Small intestine (tissue), 7 donors: Measurements from ENCODE around the gene ZNF142. TPM values are rescaled to one million over a fixed set of nuclear protein-coding genes. Genes with fewer than 3 reads are reported as not detected.
"Not testable (repeated sequence)": the region's sequence is repeated elsewhere in the genome, so short reads cannot be mapped to it uniquely, and the experiment has no call there.

Experiments used
- DNase-seq, 2 donors: peaks; one replicate each; pipeline versions ENCODE4 v3.0.0 to v3.0.0-alpha.2; 2013
- FAIRE-seq: peaks from 2 replicates; lab custom pipeline; 2012; peaks lifted over from hg19 to GRCh38; lab: Jason Lieb, UNC
- H3K27ac ChIP-seq, 3 donors: one replicate each; pipeline ENCODE4 v1.5.1; 2013; ENCODE audit warnings: low read length in 2 of 3, mild to moderate bottlenecking in 2 of 3, control low read depth in 1 of 3, inconsistent platforms in 1 of 3, low read depth in 1 of 3, moderate library complexity in 1 of 3
- H3K27me3 ChIP-seq, 3 donors: one replicate each; pipeline ENCODE4 v1.6.1; 2013; ENCODE audit warnings: low read length in 3 of 3, inconsistent platforms in 1 of 3; ENCODE audit not compliant: control insufficient read depth in 3 of 3, insufficient read depth in 3 of 3
- H3K36me3 ChIP-seq, 3 donors: one replicate each; pipeline ENCODE4 v1.6.1; 2013; ENCODE audit warnings: low read length in 3 of 3, inconsistent platforms in 1 of 3, low read depth in 1 of 3, mild to moderate bottlenecking in 1 of 3, moderate library complexity in 1 of 3; ENCODE audit not compliant: control insufficient read depth in 3 of 3, insufficient read depth in 2 of 3
- H3K4me1 ChIP-seq, 3 donors: one replicate each; pipeline ENCODE4 v1.6.1; 2013; ENCODE audit warnings: low read length in 2 of 3, inconsistent platforms in 1 of 3, low read depth in 1 of 3, mild to moderate bottlenecking in 1 of 3, moderate library complexity in 1 of 3; ENCODE audit not compliant: control insufficient read depth in 3 of 3, insufficient read depth in 2 of 3
- H3K4me3 ChIP-seq, 3 donors: one replicate each; pipeline ENCODE4 v1.5.1; 2013; ENCODE audit warnings: low read length in 3 of 3, control low read depth in 1 of 3, inconsistent platforms in 1 of 3, low read depth in 1 of 3, mild to moderate bottlenecking in 1 of 3, moderate library complexity in 1 of 3
- H3K9me3 ChIP-seq, 2 donors: one replicate each; pipeline ENCODE4 v1.6.1; 2013; ENCODE audit warnings: low read depth in 1 of 2, low read length in 1 of 2; ENCODE audit not compliant: control insufficient read depth in 2 of 2, insufficient read depth in 1 of 2
- WGBS, 3 donors: extraction: QIAGEN DNeasy Blood & Tissue Kit; methylation state at CpG; one replicate each; pipeline ENCODE4 v1.1.7; 2013; 5-methylcytosine and 5-hydroxymethylcytosine counted together
- polyA plus RNA-seq, 4 donors: library from polyadenylated mRNA; stranded (reverse) in 3 of 4; unstranded in 1 of 4; fragments of 200-250 nt in 3 of 4; fragments of 120-200 nt in 1 of 4; gene quantifications; one replicate each; pipeline versions ENCODE4 v1.2.1 to v1.2.3, GENCODE V29; 2013
- donor health status: healthy with polysubstance abuse.
- donor health status: control.
- donor health status: control.
- donor health status: Bipolar disorder and iron deficiency.
- donor health status: healthy.

Gene ZNF142
- polyA plus RNA-seq, 4 donors = 3.0 to 12.6 (median 5.1) TPM

DNA sequence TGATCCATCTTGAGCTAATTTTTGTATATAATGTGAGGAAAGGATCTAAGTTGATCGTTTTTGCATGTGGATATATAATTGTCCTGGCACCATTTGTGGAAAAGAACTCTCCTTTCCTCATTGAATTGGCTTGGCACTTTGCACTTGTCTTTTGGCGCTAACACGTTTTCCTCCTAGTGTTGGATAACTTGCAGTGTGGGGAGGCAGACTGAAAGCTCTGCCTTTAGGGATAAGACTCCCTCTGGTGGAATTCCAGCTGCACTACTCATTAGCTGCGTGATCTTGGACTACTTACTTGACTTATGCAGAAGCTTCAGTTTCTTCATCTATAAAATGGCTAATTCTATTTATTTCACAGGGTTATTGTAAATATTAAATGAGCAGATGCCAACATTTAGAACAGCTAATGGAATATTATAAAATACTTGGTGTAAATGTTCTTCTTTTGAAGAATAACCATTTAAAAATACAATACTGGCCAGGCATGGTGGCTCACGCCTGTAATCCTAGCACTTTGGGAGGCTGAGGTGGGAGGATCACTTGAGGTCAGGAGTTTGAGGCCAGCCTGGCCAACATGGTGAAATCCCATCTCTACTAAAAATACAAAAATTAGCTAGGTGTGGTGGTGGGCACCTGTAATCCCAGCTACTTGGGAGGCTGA lies 28.1 kb upstream of the ZNF142 start:
- WGBS, 3 donors = 20 to 30% (median 24%) methylated on average over 5 of the region's 5 CpGs
- not testable (repeated sequence) for H3K4me3 ChIP-seq, H3K9me3 ChIP-seq, H3K27ac ChIP-seq, H3K27me3 ChIP-seq, H3K4me1 ChIP-seq, FAIRE-seq
- peak; percentile 77 to 84 for DNase-seq
- H3K36me3 ChIP-seq = peaks cover 7 to 28% (median 8%) of the 10 kb centered on the region in 3 donors

- FAIRE-seq (no peak), DNase-seq (no peak)
- Histone ChIP-seq H3K27me3 (no peaks in the 10 kb centered on the region), H3K27ac (no peak overlapping the region), H3K36me3 (peaks cover 0 to 30% (median 3%) of the 10 kb centered on the region in 3 donors), H3K4me3 (no peak overlapping the region), H3K4me1 (no peaks in the 10 kb centered on the region), H3K9me3 (no peaks in the 10 kb centered on the region)
- WGBS, 3 donors = 80 to 85% (median 81%) methylated on average over 3 of the region's 3 CpGs
These were observed 20.6 kb upstream of the ZNF142 start for GRCh38 chr2:218680061-218680460.

DNA sequence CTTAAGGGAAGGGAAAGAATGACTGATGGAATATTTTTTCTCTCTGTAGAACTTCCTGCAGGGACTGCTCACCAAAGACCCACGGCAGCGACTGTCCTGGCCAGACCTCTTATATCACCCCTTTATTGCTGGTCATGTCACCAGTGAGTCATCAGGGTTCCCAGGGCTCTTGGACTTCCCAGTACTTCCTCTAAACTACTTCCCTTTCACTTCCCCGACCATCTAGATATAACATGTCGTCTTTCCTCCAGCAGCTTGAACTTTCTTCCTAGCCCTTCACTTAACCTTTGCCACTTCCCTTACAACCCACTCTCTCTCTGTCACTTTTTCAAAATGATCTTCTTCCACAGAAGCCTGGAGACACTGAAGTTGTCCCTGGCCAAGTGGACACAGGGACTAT lies 19.7 kb upstream of the ZNF142 start:
- no peak overlapping the region for H3K27ac ChIP-seq

DNA sequence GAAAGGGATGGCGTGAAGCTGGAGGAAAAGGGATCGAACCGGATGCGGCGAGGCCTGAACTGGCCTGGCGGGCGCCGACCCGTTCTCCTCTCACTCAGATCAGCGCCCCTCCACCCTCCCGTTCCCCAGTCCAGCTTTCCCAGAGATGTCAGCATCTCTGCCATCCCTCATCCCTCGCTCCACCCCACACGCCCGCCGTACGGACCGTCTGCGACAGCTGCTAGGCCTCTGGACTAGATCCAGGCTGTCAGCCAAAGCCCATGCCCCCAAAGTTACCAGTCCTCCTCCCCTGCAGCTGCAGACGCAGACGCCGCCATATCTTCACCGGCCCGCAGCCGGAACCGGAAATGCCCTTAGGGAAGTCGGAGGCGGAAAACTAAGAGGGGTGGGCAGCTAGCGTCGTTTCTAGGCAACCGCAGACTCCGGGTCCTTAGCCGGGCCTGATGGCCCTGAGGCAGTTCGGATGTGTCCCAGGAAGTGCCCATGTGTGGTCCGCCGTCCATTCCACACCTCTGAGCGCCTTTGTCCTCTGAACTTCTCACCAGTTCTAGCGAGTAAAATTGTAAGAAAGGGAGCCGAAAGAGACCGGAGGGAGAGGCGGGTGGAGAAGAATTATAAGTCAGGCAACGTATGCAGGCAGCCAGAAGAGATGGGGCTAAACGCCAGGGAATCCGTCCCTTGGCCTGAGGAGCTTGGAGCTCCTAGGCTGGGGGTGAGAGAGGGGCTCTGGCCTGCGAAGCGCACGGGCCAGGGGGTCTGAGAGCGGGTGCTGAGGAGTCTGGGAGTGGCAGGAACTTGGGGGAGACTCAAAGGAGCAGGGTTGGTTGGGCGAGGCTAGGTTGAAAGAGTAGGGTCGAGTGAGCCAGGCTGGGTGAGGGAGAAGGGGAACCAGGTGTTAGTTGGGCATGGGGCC lies 12.5 kb upstream of the ZNF142 start, which contains the start of the genes RNF25 and STK36:
TSS of gene RNF25 (minus strand) at position 349 of the 913 bp plus-strand sequence. CDS start at position 317, 32 bp downstream.
TSS of gene STK36 (plus strand) at position 433 of the 913 bp plus-strand sequence. CDS start 744 bp downstream, outside the sequence.
- Histone ChIP-seq H3K4me3 (peak within 1 kb of the TSS; percentile 77 to 89 (median 80)), H3K27me3 (no peaks in the 10 kb centered on the region), H3K9me3 (no peaks in the 10 kb centered on the region), H3K4me1 (peaks cover 4 to 6% (median 5%) of the 10 kb centered on the region in 3 donors), H3K36me3 (peaks cover 4 to 19% (median 4%) of the 10 kb centered on the region in 3 donors), H3K27ac (peak within 1 kb of the TSS; percentile 76 to 79 (median 78))
- FAIRE-seq (no peak), DNase-seq (peak; percentile 84 to 92)
- 0 to 1% (median 1%) methylated on average over 48 to 49 of the region's 49 CpGs for WGBS, 3 donors

More for the DNA sequence above, 19.7 kb upstream of the ZNF142 start:
- Histone ChIP-seq H3K36me3 (peaks cover 0 to 28% (median 2%) of the 10 kb centered on the region in 3 donors), H3K4me3 (no peak overlapping the region), H3K9me3 (no peaks in the 10 kb centered on the region), H3K4me1 (no peaks in the 10 kb centered on the region), H3K27me3 (no peaks in the 10 kb centered on the region)
- FAIRE-seq (no peak), DNase-seq (peak in 1 of 2 donors; percentile 19)
- WGBS, 3 donors = 63 to 75% (median 63%) methylated on average over 4 of the region's 4 CpGs

DNA sequence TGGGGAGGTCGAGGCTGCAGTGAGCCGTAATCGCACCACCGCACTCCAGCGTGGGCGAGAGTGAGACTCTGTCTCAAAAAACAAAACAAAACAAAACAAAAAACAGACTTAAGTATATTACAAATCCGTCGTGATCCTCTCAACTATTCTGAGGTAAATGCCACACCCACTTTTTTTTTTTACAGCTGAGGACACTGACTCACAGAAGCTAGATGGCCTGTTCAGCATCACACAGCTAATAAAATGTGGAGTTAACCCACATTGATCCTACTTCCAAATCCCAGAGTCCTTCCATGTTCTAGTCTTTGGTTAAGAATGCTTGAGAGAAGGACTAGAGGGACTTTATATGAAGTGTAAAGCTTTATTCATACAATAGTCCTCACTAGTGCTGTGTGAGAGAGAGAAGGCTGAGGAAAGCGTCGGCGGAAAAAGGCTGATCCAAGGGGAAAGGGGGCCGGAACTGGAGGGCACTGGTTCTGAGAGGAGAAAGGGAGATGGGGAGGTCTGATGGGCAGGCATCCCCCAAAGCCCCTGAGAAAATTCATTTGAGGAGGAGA lies 11.8 kb upstream of the ZNF142 start:
- H3K36me3 ChIP-seq = peaks cover 4 to 24% (median 4%) of the 10 kb centered on the region in 3 donors
- peak; percentile 25 to 37 for DNase-seq

GRCh38 chr2:218664653-218665052 lies 5.2 kb upstream of the ZNF142 start:
- Histone ChIP-seq H3K27ac (no peak overlapping the region), H3K36me3 (peaks cover 10 to 67% (median 25%) of the 10 kb centered on the region in 3 donors), H3K27me3 (no peaks in the 10 kb centered on the region), H3K4me3 (no peak overlapping the region), H3K9me3 (no peaks in the 10 kb centered on the region), H3K4me1 (peaks cover 0 to 5% (median 0%) of the 10 kb centered on the region in 3 donors)
- DNase-seq = no peak
- FAIRE-seq = no peak
- 93 to 98% (median 96%) methylated on average over 7 of the region's 7 CpGs for WGBS, 3 donors

More for the DNA sequence above, 11.8 kb upstream of the ZNF142 start:
- no peaks in the 10 kb centered on the region for H3K9me3 ChIP-seq
- H3K4me3 ChIP-seq = peak overlapping the region; percentile 77 to 89 (median 80)
- peaks cover 4 to 6% (median 5%) of the 10 kb centered on the region in 3 donors for H3K4me1 ChIP-seq
- no peaks in the 10 kb centered on the region for H3K27me3 ChIP-seq
- peak overlapping the region; percentile 76 to 79 (median 78) for H3K27ac ChIP-seq
- FAIRE-seq = no peak
- 39 to 43% (median 40%) methylated on average over 12 of the region's 12 CpGs for WGBS, 3 donors

GRCh38 chr2:218663901-218664300 lies 4.5 kb upstream of the ZNF142 start:
- Histone ChIP-seq H3K27ac (no peak overlapping the region), H3K36me3 (peaks cover 10 to 67% (median 25%) of the 10 kb centered on the region in 3 donors), H3K4me1 (peaks cover 0 to 5% (median 0%) of the 10 kb centered on the region in 3 donors), H3K27me3 (no peaks in the 10 kb centered on the region), H3K4me3 (no peak overlapping the region), H3K9me3 (no peaks in the 10 kb centered on the region)
- DNase-seq = no peak
- 88 to 91% (median 88%) methylated on average over 15 of the region's 15 CpGs for WGBS, 3 donors
- FAIRE-seq = no peak

- no peak for FAIRE-seq
- Histone ChIP-seq H3K4me3 (no peak overlapping the region), H3K27ac (no peak overlapping the region), H3K4me1 (peaks cover 0 to 7% (median 3%) of the 10 kb centered on the region in 3 donors), H3K9me3 (no peaks in the 10 kb centered on the region), H3K27me3 (no peaks in the 10 kb centered on the region), H3K36me3 (peaks cover 10 to 65% (median 21%) of the 10 kb centered on the region in 3 donors)
- no peak for DNase-seq
- WGBS, 3 donors = 87 to 92% (median 90%) methylated on average over 10 of the region's 10 CpGs
These were observed 3.4 kb upstream of the ZNF142 start for GRCh38 chr2:218662827-218663226.
